Right lobe of liver (tissue), 6 donors: ENCODE measurements around the gene GULP1. TPM values are rescaled to one million over a fixed set of nuclear protein-coding genes. Genes with fewer than 3 reads are reported as not detected.

Experiments used
- ATAC-seq, 4 donors: fragments of 200-7000 bp; cut with Tn5 transposase; one replicate each; pipeline ENCODE4 v1.9.1; 2020; ENCODE audit warnings: mild to moderate bottlenecking in 4 of 4, moderate library complexity in 4 of 4
- DNase-seq, 3 donors: peaks; one replicate each; pipeline ENCODE4 v3.0.0-alpha.2; 2020
- H3K27ac ChIP-seq, 3 donors: fragments of 200-600 bp; one replicate each; pipeline ENCODE4 v1.8.0; 2022
- H3K27me3 ChIP-seq, 2 donors: fragments of 200-600 bp; one replicate each; pipeline ENCODE4 v1.8.0; 2022
- H3K36me3 ChIP-seq, 4 donors: fragments of 200-600 bp; sonication (generic) in 1 of 4; one replicate each; pipeline versions ENCODE4 v1.5.1 to v1.8.0; 2017 to 2022; ENCODE audit warnings: control low read depth in 1 of 4
- H3K4me1 ChIP-seq, 4 donors: fragments of 200-600 bp; sonication (generic) in 1 of 4; one replicate each; pipeline versions ENCODE4 v1.5.1 to v1.8.0; 2017 to 2022; ENCODE audit warnings: control low read depth in 1 of 4
- H3K4me3 ChIP-seq, 3 donors: fragments of 200-600 bp; one replicate each; pipeline ENCODE4 v1.8.0; 2022
- H3K9me3 ChIP-seq, 4 donors: fragments of 200-600 bp; sonication (generic) in 1 of 4; one replicate each; pipeline versions ENCODE4 v1.5.1 to v1.8.0; 2017 to 2022; ENCODE audit warnings: control low read depth in 1 of 4
- POLR2A ChIP-seq: fragments of 450-650 bp; IDR thresholded peaks from one replicate; pipeline ENCODE4 v1.6.1; 2017; ENCODE audit warnings: antibody characterized with exemption, mild to moderate bottlenecking
- WGBS: methylation state at CpG from one replicate; pipeline ENCODE4 v1.1.6; 2018; ENCODE audit warnings: low coverage, low lambda C conversion rate; ENCODE audit not compliant: insufficient coverage; ENCODE audit errors: missing lambda C conversion rate; 5-methylcytosine and 5-hydroxymethylcytosine counted together
- intact Hi-C, 2 donors: fragments of 100-400 bp; cut with DNase I; formaldehyde crosslinking; loops; one replicate each; pipeline versions ENCODE4 v1.11.2 to v1.14.1; 2022
- total RNA-seq, 6 experiments: library from RNA; depleted of rRNA in 2 of 6; stranded (reverse); fragments of >200 nt in 2 of 6; fragmentation: NEBNext Ultra II Directional in 3 of 6; extraction: Animal tissue kit (Norgen Biotek cat#: 25700) in 3 of 6; gene quantifications; one replicate each; pipeline versions ENCODE4 v1.1.0 to v1.2.4, GENCODE V29; 2016 to 2023
- TF ChIP-seq, protein P1 (sequence below), 4 donors: fragments of 200-600 bp in 3 of 4; fragments of 450-650 bp in 1 of 4; IDR thresholded peaks; one replicate each; pipeline versions ENCODE4 v1.5.1 to v1.8.0; 2016 to 2022; ENCODE audit warnings: antibody characterized with exemption in 4 of 4, mild to moderate bottlenecking in 2 of 4
- donor health status: DM: no; HTN: yes; CAD: no.
- donor health status: DM: no; HTN: no; CAD: no.
- donor health status: DM: no; HTN: no; CAD: no.
- donor health status: DM: no; HTN: yes; CAD: no.
- donor health status: DM: no; HTN: yes; CAD: no.

GULP1 gene
- total RNA-seq, 6 experiments from 2014 or later, result 0.42 to 4.4 (median 0.89) TPM

DNA sequence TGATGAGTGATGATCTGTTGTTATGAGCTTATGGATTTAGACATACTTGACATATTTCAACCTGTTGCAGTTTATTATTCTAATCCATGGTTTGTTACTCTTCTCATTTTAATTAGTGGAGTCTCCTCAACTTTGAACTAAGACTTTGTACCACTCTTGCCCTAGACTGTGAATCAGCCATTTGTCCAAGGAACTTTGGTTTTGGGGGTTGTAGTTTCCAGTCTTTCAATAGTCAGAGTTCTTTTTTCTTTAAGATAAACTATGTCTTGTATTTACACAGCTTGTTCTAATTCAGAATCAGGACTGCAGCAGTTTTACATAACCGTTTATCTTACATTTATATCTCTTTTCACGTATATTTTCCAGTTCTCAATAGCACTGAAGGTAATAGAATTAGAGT is 133.6 kb downstream of the GULP1 start:
- Histone ChIP-seq H3K4me3 (no peak overlapping the region), H3K9me3 (no peaks in the 10 kb centered on the region), H3K4me1 (no peaks in the 10 kb centered on the region), H3K36me3 (no peaks in the 10 kb centered on the region), H3K27ac (no peak overlapping the region), H3K27me3 (no peaks in the 10 kb centered on the region)
- WGBS, result 57% methylated on average over 2 of the region's 2 CpGs
- DNase-seq, result no peak
- intact Hi-C loops, result no loop called here
- TF ChIP-seq POLR2A, result no peak
- TF ChIP-seq, protein P1, sequence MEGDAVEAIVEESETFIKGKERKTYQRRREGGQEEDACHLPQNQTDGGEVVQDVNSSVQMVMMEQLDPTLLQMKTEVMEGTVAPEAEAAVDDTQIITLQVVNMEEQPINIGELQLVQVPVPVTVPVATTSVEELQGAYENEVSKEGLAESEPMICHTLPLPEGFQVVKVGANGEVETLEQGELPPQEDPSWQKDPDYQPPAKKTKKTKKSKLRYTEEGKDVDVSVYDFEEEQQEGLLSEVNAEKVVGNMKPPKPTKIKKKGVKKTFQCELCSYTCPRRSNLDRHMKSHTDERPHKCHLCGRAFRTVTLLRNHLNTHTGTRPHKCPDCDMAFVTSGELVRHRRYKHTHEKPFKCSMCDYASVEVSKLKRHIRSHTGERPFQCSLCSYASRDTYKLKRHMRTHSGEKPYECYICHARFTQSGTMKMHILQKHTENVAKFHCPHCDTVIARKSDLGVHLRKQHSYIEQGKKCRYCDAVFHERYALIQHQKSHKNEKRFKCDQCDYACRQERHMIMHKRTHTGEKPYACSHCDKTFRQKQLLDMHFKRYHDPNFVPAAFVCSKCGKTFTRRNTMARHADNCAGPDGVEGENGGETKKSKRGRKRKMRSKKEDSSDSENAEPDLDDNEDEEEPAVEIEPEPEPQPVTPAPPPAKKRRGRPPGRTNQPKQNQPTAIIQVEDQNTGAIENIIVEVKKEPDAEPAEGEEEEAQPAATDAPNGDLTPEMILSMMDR (IDR thresholded peaks at IDR 0.05), result no peak
- ATAC-seq, result no peak

DNA sequence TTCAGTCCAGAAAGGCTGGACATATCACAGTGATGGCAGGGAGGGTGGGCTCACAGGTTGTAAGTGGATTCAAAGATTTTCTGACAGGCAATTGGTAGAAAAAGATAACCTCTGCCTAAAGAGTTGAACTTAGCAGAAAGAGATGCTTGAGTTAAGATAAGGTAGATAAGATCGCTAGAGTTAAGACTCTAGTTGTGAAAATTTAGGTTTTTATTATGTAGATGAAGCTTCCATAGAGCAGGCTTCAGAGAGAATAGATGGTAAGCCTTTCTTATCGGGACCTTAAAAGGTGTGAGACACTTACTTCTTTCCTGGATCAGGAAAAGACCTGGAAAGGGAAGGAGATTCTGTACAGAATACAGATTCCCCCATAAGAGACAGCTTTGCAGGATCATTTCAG is 134.4 kb downstream of the GULP1 start:
- intact Hi-C loops, result no loop called here
- Histone ChIP-seq H3K4me3 (no peak overlapping the region), H3K27me3 (no peaks in the 10 kb centered on the region), H3K36me3 (no peaks in the 10 kb centered on the region), H3K27ac (no peak overlapping the region), H3K9me3 (no peaks in the 10 kb centered on the region), H3K4me1 (no peaks in the 10 kb centered on the region)
- TF ChIP-seq, protein P1 (IDR thresholded peaks at IDR 0.05), result no peak
- ATAC-seq (no peak), DNase-seq (no peak)
- WGBS, result 25% methylated on average over 2 of the region's 2 CpGs

DNA sequence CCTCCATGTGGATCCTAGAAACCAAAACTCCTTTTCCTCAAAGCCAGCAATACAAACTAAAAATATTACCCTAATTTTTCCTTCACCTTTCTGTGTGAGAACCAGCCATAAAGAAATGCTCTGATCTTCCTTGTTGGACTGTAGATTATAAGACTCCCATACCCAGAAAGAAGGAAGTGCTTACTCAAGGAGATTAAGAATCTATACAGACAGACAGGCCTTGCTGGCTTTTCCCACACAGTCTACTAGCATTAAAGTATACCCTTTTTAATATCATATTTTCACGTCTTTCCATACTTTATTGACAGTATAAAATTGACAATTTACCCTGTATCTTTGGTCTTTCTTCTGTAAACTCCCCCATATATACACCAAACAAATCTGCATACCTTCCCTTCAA is 139.0 kb downstream of the GULP1 start:
- 73% methylated on average over 1 of the region's 1 CpG for WGBS
- Histone ChIP-seq H3K4me1 (no peaks in the 10 kb centered on the region), H3K27ac (no peak overlapping the region), H3K27me3 (no peaks in the 10 kb centered on the region), H3K4me3 (no peak overlapping the region), H3K9me3 (no peaks in the 10 kb centered on the region), H3K36me3 (no peaks in the 10 kb centered on the region)
- TF ChIP-seq, protein P1 (IDR thresholded peaks at IDR 0.05), result no peak
- no peak for TF ChIP-seq POLR2A
- DNase-seq (no peak), ATAC-seq (no peak)
- intact Hi-C loops, result no loop called here

DNA sequence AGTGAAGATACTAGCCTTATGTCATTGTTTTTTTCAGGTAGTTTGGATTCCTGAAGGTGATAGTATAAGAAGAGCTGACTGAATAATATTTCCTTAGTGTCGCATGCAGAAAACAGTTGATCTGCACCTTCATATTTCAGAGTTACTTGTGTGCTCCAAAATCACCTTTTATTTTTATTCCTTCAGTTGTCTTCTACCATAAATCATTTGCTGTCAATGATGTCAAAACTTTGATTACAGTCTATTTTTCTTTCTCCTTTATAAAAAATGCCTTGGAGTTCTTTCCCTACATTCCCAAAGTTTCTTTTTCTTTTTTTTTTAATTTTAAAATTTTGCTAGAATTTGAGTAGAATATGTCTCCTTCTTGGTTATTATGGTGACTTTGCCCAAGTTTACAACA is 142.3 kb downstream of the GULP1 start:
- no peaks in the 10 kb centered on the region for H3K36me3 ChIP-seq
- no peaks in the 10 kb centered on the region for H3K27me3 ChIP-seq
- H3K4me3 ChIP-seq, result no peak overlapping the region
- H3K9me3 ChIP-seq, result no peaks in the 10 kb centered on the region
- DNase-seq (no peak), ATAC-seq (no peak)
- TF ChIP-seq, protein P1 (IDR thresholded peaks at IDR 0.05), result no peak
- TF ChIP-seq POLR2A, result no peak
- no peaks in the 10 kb centered on the region for H3K4me1 ChIP-seq
- no peak overlapping the region for H3K27ac ChIP-seq
- 88% methylated on average over 1 of the region's 1 CpG for whole genome bisulfite sequencing
- intact Hi-C loops, result no loop called here

DNA sequence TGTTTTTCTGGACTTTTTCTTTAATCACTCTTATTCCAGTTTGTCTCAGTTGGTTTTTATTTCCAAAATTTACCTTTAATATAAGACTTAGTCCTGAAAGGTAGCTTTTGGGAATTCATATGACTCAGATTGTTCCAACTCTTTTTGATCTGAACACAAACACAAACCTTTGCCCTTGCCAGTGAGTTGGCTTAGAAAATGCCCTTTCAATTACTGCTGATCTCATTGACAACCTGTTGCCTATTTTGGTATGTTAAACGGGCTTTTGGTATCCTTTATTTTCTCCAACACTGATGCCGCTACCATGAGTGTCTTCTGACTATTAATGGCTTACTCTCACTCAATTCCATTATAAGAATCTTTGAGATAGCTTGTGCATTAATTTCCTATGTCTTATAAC is 143.4 kb downstream of the GULP1 start:
- Histone ChIP-seq H3K4me1 (no peaks in the 10 kb centered on the region), H3K9me3 (no peaks in the 10 kb centered on the region), H3K27ac (no peak overlapping the region), H3K4me3 (no peak overlapping the region), H3K27me3 (no peaks in the 10 kb centered on the region), H3K36me3 (no peaks in the 10 kb centered on the region)
- no peak for DNase-seq
- peak in 3 of 4 donors; percentile 56 to 99 (median 69) for ATAC-seq
- no peak for TF ChIP-seq POLR2A
- TF ChIP-seq, protein P1 (IDR thresholded peaks at IDR 0.05), result no peak
- WGBS, result 24% methylated on average over 2 of the region's 2 CpGs
- intact Hi-C loops, result no loop called here
